GM19025 (cell line): ENCODE results near the gene ZC3HAV1.
"Not testable (repeated sequence)": the region's sequence is repeated elsewhere in the genome, so short reads cannot be mapped to it uniquely, and the experiment has no call there.

Experiments used
- ATAC-seq: cut with Tn5 transposase; IDR thresholded peaks from one replicate; pipeline ENCODE4 v1.9.1; 2021; ENCODE audit warnings: mild to moderate bottlenecking, low read depth, moderate library complexity; ENCODE audit not compliant: unreplicated experiment

The ZC3HAV1 gene

DNA sequence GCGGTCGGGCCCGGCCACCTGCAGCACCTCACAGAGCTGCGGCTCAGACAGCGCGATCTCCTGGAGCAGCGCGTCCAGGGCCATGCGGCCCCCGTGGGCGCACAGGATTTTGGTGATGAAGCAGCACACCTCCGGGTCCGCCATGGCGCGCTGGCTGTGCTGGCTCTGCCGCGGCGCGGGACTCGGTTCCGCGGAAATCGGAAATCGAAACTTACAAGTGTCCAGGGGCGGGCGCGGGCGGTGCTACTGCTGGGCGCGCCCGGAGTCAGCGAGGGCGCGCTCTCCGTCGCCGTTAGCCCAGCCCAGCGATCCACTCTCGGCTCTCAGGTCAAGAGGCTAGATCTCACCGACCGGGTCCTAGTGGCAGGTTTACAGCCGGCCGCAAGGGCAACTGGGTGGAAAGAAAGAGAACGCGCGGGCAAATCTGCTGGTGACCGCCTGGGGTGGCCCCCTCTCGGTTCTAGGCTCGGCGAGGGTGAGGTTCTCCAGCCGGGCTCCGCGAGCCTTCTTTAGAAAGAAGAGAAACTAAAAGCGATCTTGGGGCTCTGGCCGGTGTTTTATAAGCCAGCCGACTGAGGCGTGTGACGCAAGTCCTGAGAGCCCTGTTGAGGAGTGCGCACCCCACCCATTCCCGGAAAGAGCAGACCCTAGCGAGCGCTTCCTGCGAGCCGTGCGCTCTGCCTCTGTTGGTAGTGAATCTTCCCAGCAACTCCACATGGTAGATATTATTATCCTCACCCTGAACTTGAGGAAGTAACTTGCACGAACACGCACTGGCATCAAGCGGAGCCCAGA, at the start of gene ZC3HAV1:
ZC3HAV1 (minus strand) TSS at position 533 of the 795 bp plus-strand sequence; CDS start at position 144, 389 bp downstream.
- ATAC-seq = peak; percentile 70

DNA sequence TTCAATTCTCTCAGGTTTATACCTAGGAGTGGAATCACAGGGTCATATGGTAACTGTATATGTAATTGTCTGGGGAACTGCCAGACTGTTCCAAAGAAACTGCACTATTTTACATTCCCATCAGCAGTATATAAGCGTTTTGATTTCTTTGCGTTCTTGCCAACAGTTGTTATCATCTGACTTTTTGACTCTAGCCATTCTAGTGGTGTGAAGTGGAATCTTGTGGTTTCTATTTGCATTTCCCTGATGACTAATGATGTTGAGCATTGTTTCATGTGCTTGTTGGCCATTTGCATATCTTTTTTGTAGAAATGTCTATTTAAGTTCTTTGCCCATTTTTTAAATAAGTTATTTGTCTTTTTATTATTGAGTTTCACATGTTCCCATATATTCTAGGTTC, 44.3 kb upstream of the ZC3HAV1 start:
- ATAC-seq = no peak

GRCh38 chr7:139152149-139152548, 42.6 kb upstream of the ZC3HAV1 start:
- no peak for ATAC-seq

DNA sequence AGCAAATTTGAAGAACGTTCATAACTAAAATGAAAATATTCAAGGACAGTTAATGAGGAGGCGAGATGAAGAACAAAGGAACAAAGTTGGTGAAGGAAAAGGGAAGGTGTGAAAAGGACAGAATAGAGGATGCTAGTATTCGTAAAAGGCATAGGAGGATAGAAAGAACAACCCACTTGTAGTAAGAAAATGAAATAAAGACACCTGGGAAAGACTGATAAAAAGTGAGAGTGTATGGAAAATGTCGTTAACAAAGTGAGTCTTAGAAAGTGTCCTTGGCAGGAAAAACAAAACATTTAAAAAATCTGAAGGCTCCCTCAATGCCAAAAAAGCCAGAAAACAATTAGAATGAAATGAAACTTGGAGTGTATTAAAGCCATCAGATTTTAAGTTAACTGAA, 29.6 kb upstream of the ZC3HAV1 start:
- ATAC-seq = no peak

- ATAC-seq = peak; percentile 97
Measured at GRCh38 chr7:139133335-139134139, 24.0 kb upstream of the ZC3HAV1 start.

- no peak for ATAC-seq
Measured at GRCh38 chr7:139132887-139133286, 23.4 kb upstream of the ZC3HAV1 start.

DNA sequence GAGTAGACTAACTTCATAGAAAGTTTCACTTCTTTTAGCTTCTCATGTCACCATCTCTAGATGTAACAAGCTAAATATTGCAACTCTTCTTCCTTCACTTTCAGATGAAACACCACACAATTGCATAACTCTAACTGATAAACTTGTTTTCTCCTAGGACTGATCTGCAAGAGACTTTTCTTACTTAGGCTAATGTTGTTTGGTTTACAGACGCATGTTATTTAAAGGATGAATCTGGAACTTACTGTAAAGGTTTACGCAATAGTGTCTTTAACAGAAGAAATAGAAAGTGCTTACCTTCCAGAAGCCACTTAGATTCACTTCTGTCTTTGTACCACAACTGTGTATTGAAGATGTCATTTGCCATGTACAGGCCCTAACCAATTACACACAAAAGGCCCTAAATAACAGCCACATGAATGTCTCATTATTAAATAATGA, 22.1 kb upstream of the ZC3HAV1 start:
- no peak for ATAC-seq

GRCh38 chr7:139129814-139130213, 20.3 kb upstream of the ZC3HAV1 start:
- ATAC-seq = not testable (repeated sequence)

- no peak for ATAC-seq
Measured at GRCh38 chr7:139127648-139128047, 18.1 kb upstream of the ZC3HAV1 start.

- no peak for ATAC-seq
Measured at GRCh38 chr7:139125657-139126056, 16.1 kb upstream of the ZC3HAV1 start.

DNA sequence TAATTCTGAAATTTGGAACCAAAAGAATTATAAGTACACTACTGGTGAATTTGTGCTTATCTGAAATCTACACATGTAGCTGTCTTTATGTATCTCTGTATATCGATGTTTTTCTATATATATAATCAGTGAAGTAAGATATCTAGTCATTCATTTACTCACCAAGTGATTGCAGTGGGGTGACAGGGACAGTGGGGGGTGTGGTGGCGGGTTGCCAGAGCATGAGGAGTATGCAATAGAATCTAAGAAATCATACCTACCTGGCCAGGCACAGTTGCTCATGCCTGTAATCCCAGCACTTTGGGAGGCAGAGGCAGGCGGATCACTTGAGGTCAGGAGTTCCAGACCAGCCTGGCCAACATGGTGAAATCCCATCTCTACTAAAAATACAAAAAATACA, 15.5 kb upstream of the ZC3HAV1 start:
- ATAC-seq = not testable (repeated sequence)

DNA sequence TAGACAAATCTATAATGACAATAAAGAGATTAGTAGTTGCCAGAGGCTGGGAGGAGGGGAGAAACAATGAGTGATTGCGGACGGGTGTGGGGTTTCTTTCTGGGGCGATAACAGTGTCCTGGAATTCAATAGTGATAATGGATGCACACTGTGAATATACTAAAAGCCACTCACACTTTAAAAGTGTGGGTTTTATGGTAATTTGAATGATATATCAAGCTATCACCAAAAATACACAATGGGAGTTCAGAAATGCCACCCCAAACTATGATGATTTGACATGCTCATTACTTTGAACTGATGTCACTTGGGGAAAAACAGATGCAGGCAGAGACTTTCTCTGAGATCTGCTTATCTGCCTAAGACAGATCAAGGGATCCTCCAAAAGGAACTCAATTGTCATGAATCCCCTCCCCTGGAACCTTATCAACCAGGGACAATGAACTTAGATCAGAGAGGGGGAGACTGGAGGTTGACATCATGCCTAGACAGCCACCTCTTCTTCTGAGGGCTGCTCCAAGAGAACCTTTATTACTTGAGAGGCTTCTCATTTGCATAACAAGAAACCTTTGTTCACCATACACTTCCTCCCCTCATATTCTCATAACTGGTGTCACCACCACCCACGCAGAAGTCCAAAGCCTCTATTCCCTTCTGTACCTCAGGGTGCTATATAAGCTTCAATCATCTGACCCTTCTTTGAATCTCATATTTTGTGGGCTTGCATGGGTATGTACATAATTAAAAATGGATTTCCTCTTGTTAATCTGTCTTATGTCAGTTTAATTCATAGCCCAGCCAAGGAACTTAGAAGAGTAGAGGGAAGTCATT, 14.8 kb upstream of the ZC3HAV1 start:
- ATAC-seq = peak; percentile 56

- ATAC-seq = no peak
Measured at GRCh38 chr7:139119486-139119849, 9.9 kb upstream of the ZC3HAV1 start.

- peak; percentile 71 for ATAC-seq
Measured at GRCh38 chr7:139118805-139119485, 9.4 kb upstream of the ZC3HAV1 start.

DNA sequence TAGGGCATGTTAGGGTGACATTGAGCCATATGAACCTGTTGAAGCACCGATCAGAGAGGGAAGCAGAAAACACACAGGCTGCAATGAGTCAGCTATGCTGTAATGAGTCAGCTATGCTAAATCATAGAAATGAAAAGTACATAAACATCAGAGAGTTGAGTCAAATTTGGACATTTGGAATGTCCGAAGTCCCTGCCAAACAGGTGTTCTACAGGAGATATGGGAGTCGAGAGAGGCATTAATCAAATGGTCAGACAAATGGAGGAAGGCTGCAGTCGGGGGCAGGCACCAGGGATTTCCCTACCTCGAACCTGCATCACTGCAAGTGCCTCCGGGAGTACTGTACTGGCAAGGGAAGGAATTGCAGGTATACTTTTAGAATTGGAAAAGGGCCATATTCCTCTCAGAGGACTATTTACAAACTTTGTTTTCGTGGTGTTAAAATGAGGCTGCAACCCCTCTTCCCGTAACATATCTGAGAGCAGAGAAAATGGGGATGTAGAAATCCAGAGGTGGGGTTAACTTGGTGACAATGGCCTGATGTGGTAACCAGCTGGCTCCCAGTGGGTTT, 8.8 kb upstream of the ZC3HAV1 start:
- ATAC-seq = peak; percentile 72

- ATAC-seq = no peak
Measured at GRCh38 chr7:139117599-139118233, 8.2 kb upstream of the ZC3HAV1 start.

DNA sequence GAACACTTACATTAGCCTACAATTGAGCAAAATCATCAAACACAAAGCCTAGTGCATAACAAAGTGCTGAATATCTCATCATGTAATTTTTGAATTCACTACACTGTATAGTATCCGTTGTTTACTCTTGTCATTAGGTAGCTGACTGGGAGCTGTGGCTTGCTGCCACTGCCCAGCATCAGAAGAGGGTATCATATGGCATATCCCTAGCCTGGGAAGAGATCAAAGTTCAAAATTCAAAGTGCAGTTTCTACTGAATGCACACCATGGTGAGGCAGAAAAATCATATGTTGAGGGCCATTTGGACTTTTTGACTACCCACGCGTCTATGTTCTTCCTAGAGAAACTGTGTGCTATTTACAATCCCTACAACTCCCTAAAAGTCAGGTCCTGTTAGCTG, 7.5 kb upstream of the ZC3HAV1 start:
- no peak for ATAC-seq

DNA sequence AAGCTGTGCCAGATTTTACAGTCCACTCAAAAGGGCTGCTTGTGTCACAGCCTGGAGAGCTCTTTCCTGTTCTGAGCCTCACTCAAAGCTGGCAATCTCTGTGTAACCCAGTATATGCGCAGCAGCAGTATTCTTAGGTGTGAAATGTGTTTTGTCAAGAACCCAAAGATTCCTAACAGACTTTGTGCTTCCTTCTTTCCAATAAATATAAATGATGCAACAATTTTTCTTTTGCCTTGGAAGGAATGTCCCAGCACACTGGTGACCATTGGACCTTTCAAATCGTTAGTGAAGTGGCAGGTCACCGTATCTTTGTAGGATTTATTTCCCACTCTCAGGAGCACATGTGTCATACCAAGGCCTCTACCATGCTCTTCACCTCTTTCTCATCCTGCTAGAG, 5.6 kb upstream of the ZC3HAV1 start:
- ATAC-seq = no peak

DNA sequence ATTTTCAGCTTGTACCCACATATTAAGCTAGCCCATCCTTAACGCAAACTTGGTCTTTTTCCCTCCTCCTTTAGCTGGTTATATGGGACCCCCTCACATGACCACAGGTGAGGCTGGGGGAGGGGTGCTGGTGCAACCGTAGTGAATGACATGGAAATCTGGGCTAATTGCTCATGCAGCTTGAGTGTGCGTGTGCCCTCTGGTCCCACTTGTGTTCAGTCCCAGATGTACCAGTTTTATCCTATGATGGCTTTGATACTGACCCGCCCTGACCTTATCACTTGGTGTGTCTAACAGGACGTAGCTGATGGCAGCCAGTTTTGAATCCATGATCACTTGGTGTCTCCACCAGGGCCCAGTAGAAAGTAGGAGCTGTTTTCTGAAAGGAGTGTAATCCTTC, 5.1 kb upstream of the ZC3HAV1 start:
- ATAC-seq = no peak
